A549 (cell line): Measurements from ENCODE around the gene CCDC183.

Experiments
- CHD4 ChIP-seq: fragments of 200-600 bp; sonication (generic); IDR thresholded peaks from 2 replicates; pipeline ENCODE4 v1.6.1; 2016; ENCODE audit warnings: antibody characterized with exemption, mild to moderate bottlenecking, borderline replicate concordance
- CTCF ChIP-seq: fragments of >200 bp; sonication (Bioruptor Twin); formaldehyde crosslinking; IDR thresholded peaks from 3 replicates; pipeline ENCODE4 v1.5.1; 2016
- EHMT2 ChIP-seq: fragments of 200-600 bp; sonication (generic); IDR thresholded peaks from 2 replicates; pipeline ENCODE4 v1.6.1; 2016; ENCODE audit warnings: antibody characterized with exemption, low read depth, mild to moderate bottlenecking, moderate library complexity
- MAX ChIP-seq: IDR thresholded peaks from 2 replicates; pipeline ENCODE4 v1.6.1; 2012
- NFE2L2 ChIP-seq: fragments of 150-350 bp; conservative IDR thresholded peaks from 2 replicates; pipeline ENCODE4 v1.6.1; 2014; ENCODE audit warnings: low read length
- PBX3 ChIP-seq: IDR thresholded peaks from 2 replicates; pipeline ENCODE4 v1.6.1; 2012
- POLR2A ChIP-seq: IDR thresholded peaks from 2 replicates; pipeline ENCODE4 v1.6.1; 2012; ENCODE audit warnings: mild to moderate bottlenecking, low read length
- RARB ChIP-seq: fragments of 250-450 bp; sonication (Bioruptor Pico); IDR thresholded peaks from 2 replicates; pipeline ENCODE4 v1.8.0; 2021; ENCODE audit warnings: mild to moderate bottlenecking, moderate library complexity
- REST ChIP-seq: fragments of 200-600 bp; sonication (generic); IDR thresholded peaks from 2 replicates; pipeline ENCODE4 v1.6.1; 2016; ENCODE audit warnings: antibody characterized with exemption, mild to moderate bottlenecking, moderate library complexity
- RFX5 ChIP-seq: fragments of 450-650 bp; IDR thresholded peaks from 2 replicates; pipeline ENCODE4 v1.7.1; 2014; ENCODE audit warnings: antibody characterized with exemption, mild to moderate bottlenecking, moderate library complexity
- SMC3 ChIP-seq: fragments of >200 bp; sonication (Bioruptor Twin); formaldehyde crosslinking; IDR thresholded peaks from 3 replicates; pipeline ENCODE4 v1.6.1; 2018; ENCODE audit warnings: inconsistent platforms
- USF2 ChIP-seq: fragments of 450-650 bp; IDR thresholded peaks from 2 replicates; pipeline ENCODE4 v1.6.1; 2014; ENCODE audit warnings: antibody characterized with exemption
- ZSCAN20 ChIP-seq: fragments of 250-450 bp; sonication (Bioruptor Pico); IDR thresholded peaks from 2 replicates; pipeline ENCODE4 v1.8.0; 2022; ENCODE audit warnings: mild to moderate bottlenecking, moderate library complexity

GRCh38 chr9:136751244-136751643 lies 44.9 kb upstream of the CCDC183 start:
- TF ChIP-seq EHMT2, result no peak
- TF ChIP-seq RFX5, result no peak
- no peak for TF ChIP-seq CTCF
- no peak for TF ChIP-seq NFE2L2
- TF ChIP-seq ZSCAN20 (CRISPR knock-in tag), result no peak
- TF ChIP-seq MAX, result no peak
- TF ChIP-seq POLR2A, result no peak
- TF ChIP-seq USF2, result no peak
- no peak for TF ChIP-seq REST
- no peak for TF ChIP-seq RARB
- no peak for TF ChIP-seq PBX3
- no peak for TF ChIP-seq SMC3
- no peak for TF ChIP-seq CHD4
